Trophoblast cell (in vitro differentiated cells and primary cell): ENCODE results near the gene ETV3.

ENCODE experiments used
- DNase-seq, 2 donors: peaks; one replicate each; pipeline ENCODE4 v3.0.0-alpha.2; 2016
- H2AFZ ChIP-seq: 2 replicates; pipeline ENCODE4 v1.6.1; 2013; ENCODE audit warnings: low read length, moderate library complexity, mild to moderate bottlenecking; ENCODE audit not compliant: insufficient read depth, poor library complexity
- H2AK5ac ChIP-seq: 2 replicates; pipeline ENCODE4 v1.6.1; 2013; ENCODE audit warnings: mild to moderate bottlenecking, low read length
- H2BK120ac ChIP-seq: 2 replicates; pipeline ENCODE4 v1.6.1; 2013; ENCODE audit warnings: low read length, mild to moderate bottlenecking, moderate library complexity; ENCODE audit not compliant: insufficient read depth, poor library complexity
- H2BK12ac ChIP-seq: 2 replicates; pipeline ENCODE4 v1.6.1; 2013; ENCODE audit warnings: mild to moderate bottlenecking, low read length, moderate library complexity
- H2BK5ac ChIP-seq: 2 replicates; pipeline ENCODE4 v1.6.1; 2013; ENCODE audit warnings: low read length, low read depth, moderate library complexity, mild to moderate bottlenecking; ENCODE audit not compliant: poor library complexity
- H3K14ac ChIP-seq: 2 replicates; pipeline ENCODE4 v1.6.1; 2013; ENCODE audit warnings: mild to moderate bottlenecking, low read length
- H3K18ac ChIP-seq: 2 replicates; pipeline ENCODE4 v1.6.1; 2013; ENCODE audit warnings: mild to moderate bottlenecking, low read length
- H3K23ac ChIP-seq: 2 replicates; pipeline ENCODE4 v1.6.1; 2013; ENCODE audit warnings: low read length
- H3K27ac ChIP-seq: 2 replicates; pipeline ENCODE4 v1.5.1; 2013; ENCODE audit warnings: low read depth, mild to moderate bottlenecking, inconsistent platforms, low read length, moderate library complexity
- H3K27me3 ChIP-seq: 2 replicates; pipeline ENCODE4 v1.6.1; 2013; ENCODE audit warnings: inconsistent platforms, mild to moderate bottlenecking, low read length, moderate library complexity; ENCODE audit not compliant: insufficient read depth
- H3K36me3 ChIP-seq, 2 experiments: 1 replicate in 1 of 2; 2 replicates in 1 of 2; pipeline ENCODE4 v1.6.1; 2013; ENCODE audit warnings: low read length in 2 of 2, mild to moderate bottlenecking in 2 of 2, moderate library complexity in 1 of 2; ENCODE audit not compliant: insufficient read depth in 2 of 2, control insufficient read depth in 1 of 2
- H3K4ac ChIP-seq: 2 replicates; pipeline ENCODE4 v1.6.1; 2013; ENCODE audit warnings: low read depth, mild to moderate bottlenecking, low read length, moderate library complexity
- H3K4me1 ChIP-seq, 2 experiments: 1 replicate in 1 of 2; 2 replicates in 1 of 2; pipeline ENCODE4 v1.6.1; 2013; ENCODE audit warnings: low read length in 2 of 2, mild to moderate bottlenecking in 2 of 2, moderate library complexity in 1 of 2; ENCODE audit not compliant: insufficient read depth in 2 of 2, control insufficient read depth in 1 of 2
- H3K4me2 ChIP-seq: 2 replicates; pipeline ENCODE4 v1.6.1; 2013; ENCODE audit warnings: inconsistent platforms, mild to moderate bottlenecking, low read length, moderate library complexity
- H3K4me3 ChIP-seq: 2 replicates; pipeline ENCODE4 v1.5.1; 2013; ENCODE audit warnings: mild to moderate bottlenecking, low read depth, low read length, inconsistent platforms
- H3K79me1 ChIP-seq: one replicate; pipeline ENCODE4 v1.6.1; 2013; ENCODE audit warnings: low read length
- H3K79me2 ChIP-seq: 2 replicates; pipeline ENCODE4 v1.6.1; 2013; ENCODE audit warnings: low read length, mild to moderate bottlenecking; ENCODE audit not compliant: control insufficient read depth, insufficient read depth, poor library complexity
- H3K9ac ChIP-seq: 2 replicates; pipeline ENCODE4 v1.6.1; 2013; ENCODE audit warnings: mild to moderate bottlenecking, low read length
- H3K9me3 ChIP-seq: 2 replicates; pipeline ENCODE4 v1.6.1; 2013; ENCODE audit warnings: low read depth, mild to moderate bottlenecking, control low read depth, inconsistent platforms, low read length; ENCODE audit not compliant: insufficient read depth
- H4K12ac ChIP-seq: 2 replicates; pipeline ENCODE4 v1.6.1; 2013; ENCODE audit warnings: low read depth, mild to moderate bottlenecking, low read length, moderate library complexity
- H4K8ac ChIP-seq: 2 replicates; pipeline ENCODE4 v1.6.1; 2013; ENCODE audit warnings: low read depth, mild to moderate bottlenecking, low read length, moderate library complexity
- H4K91ac ChIP-seq: one replicate; pipeline ENCODE4 v1.6.1; 2013; ENCODE audit warnings: low read depth, mild to moderate bottlenecking, low read length, moderate library complexity
- WGBS: extraction: QIAGEN DNeasy Blood & Tissue Kit; methylation state at CpG from one replicate; pipeline ENCODE4 v1.1.7; 2013; ENCODE audit warnings: missing lambda C conversion rate; ENCODE audit not compliant: insufficient read length, insufficient coverage; ENCODE audit errors: extremely low coverage; 5-methylcytosine and 5-hydroxymethylcytosine counted together

Gene ETV3

GRCh38 chr1:157140063-157140588, 1.9 kb upstream of the ETV3 start:
- no peak overlapping the region for H3K27ac ChIP-seq
- no peak overlapping the region for H2AFZ ChIP-seq
- H2BK5ac ChIP-seq, result no peak overlapping the region
- no peak for DNase-seq
- no peak overlapping the region for H3K4ac ChIP-seq
- no CpG with 5 or more reads among the region's 2 CpGs for WGBS
- peaks cover 0 to 7% of the 10 kb centered on the region in 2 experiments for H3K36me3 ChIP-seq
- peaks cover 15% of the 10 kb centered on the region for H3K79me2 ChIP-seq
- H3K4me3 ChIP-seq, result no peak overlapping the region
- no peaks in the 10 kb centered on the region for H3K9me3 ChIP-seq
- no peaks in the 10 kb centered on the region for H3K27me3 ChIP-seq
- peaks cover 8 to 14% of the 10 kb centered on the region in 2 experiments for H3K4me1 ChIP-seq
- no peak overlapping the region for H3K14ac ChIP-seq
- H4K12ac ChIP-seq, result no peak overlapping the region
- H2BK120ac ChIP-seq, result no peak overlapping the region
- H2AK5ac ChIP-seq, result no peak overlapping the region
- no peak overlapping the region for H2BK12ac ChIP-seq
- peaks cover 14% of the 10 kb centered on the region for H3K79me1 ChIP-seq
- no peak overlapping the region for H4K91ac ChIP-seq
- no peak overlapping the region for H3K18ac ChIP-seq
- no peak overlapping the region for H3K4me2 ChIP-seq
- no peak overlapping the region for H3K9ac ChIP-seq
- H3K23ac ChIP-seq, result no peak overlapping the region
- H4K8ac ChIP-seq, result no peak overlapping the region

- Histone ChIP-seq H3K23ac (no peak overlapping the region), H3K27me3 (no peaks in the 10 kb centered on the region), H3K79me1 (peaks cover 14% of the 10 kb centered on the region), H4K12ac (peak overlapping the region; percentile 90), H3K4me2 (peak overlapping the region; percentile 91), H3K9me3 (no peaks in the 10 kb centered on the region), H3K36me3 (peaks cover 0 to 9% of the 10 kb centered on the region in 2 experiments), H3K14ac (peak overlapping the region; percentile 98), H2BK120ac (no peak overlapping the region), H4K8ac (peak overlapping the region; percentile 99), H2BK5ac (no peak overlapping the region), H3K4me3 (peak overlapping the region; percentile 97), H4K91ac (peak overlapping the region; percentile 94), H2AK5ac (no peak overlapping the region), H3K9ac (peak overlapping the region; percentile 98), H3K79me2 (peaks cover 15% of the 10 kb centered on the region), H2BK12ac (no peak overlapping the region), H3K4me1 (peaks cover 9 to 18% of the 10 kb centered on the region in 2 experiments), H2AFZ (no peak overlapping the region), H3K27ac (peak overlapping the region; percentile 99), H3K4ac (no peak overlapping the region), H3K18ac (peak overlapping the region; percentile 97)
- no peak for DNase-seq
- WGBS, result 100% methylated on average over 2 of the region's 9 CpGs
Observed at GRCh38 chr1:157139052-157139715, 989 bp upstream of the ETV3 start.

GRCh38 chr1:157137408-157138219, 581 bp downstream of the ETV3 start:
- Histone ChIP-seq H3K79me1 (peaks cover 14% of the 10 kb centered on the region), H4K91ac (peak overlapping the region; percentile 75), H2BK120ac (peak overlapping the region; percentile 86), H3K14ac (peak overlapping the region; percentile 96), H4K8ac (peak overlapping the region; percentile 99), H3K27ac (peak overlapping the region; percentile 99), H3K36me3 (peaks cover 0 to 11% of the 10 kb centered on the region in 2 experiments), H3K23ac (no peak overlapping the region), H3K79me2 (peaks cover 15% of the 10 kb centered on the region), H3K18ac (peak overlapping the region; percentile 97), H2AFZ (peak overlapping the region; percentile 92), H3K4me1 (peaks cover 9 to 21% of the 10 kb centered on the region in 2 experiments), H3K9ac (peak overlapping the region; percentile 98), H3K9me3 (no peaks in the 10 kb centered on the region), H3K4me2 (peak overlapping the region; percentile 91), H2AK5ac (peak overlapping the region; percentile 92), H2BK5ac (peak overlapping the region; percentile 96), H3K4ac (peak overlapping the region; percentile 95), H2BK12ac (peak overlapping the region; percentile 47), H3K27me3 (no peaks in the 10 kb centered on the region), H3K4me3 (peak overlapping the region; percentile 97), H4K12ac (peak overlapping the region; percentile 82)
- peak in 1 of 2 donors; percentile 37 for DNase-seq
- WGBS, result no CpG with 5 or more reads among the region's 36 CpGs

GRCh38 chr1:157137046-157137407, 1.2 kb downstream of the ETV3 start:
- peak overlapping the region; percentile 95 for H3K4ac ChIP-seq
- H4K8ac ChIP-seq, result no peak overlapping the region
- H3K27ac ChIP-seq, result no peak overlapping the region
- no peak overlapping the region for H4K91ac ChIP-seq
- peaks cover 14% of the 10 kb centered on the region for H3K79me1 ChIP-seq
- DNase-seq, result peak in 1 of 2 donors; percentile 33
- H3K18ac ChIP-seq, result no peak overlapping the region
- no peak overlapping the region for H3K14ac ChIP-seq
- H3K9me3 ChIP-seq, result no peaks in the 10 kb centered on the region
- no peak overlapping the region for H2BK12ac ChIP-seq
- peak overlapping the region; percentile 91 for H3K4me2 ChIP-seq
- no peaks in the 10 kb centered on the region for H3K27me3 ChIP-seq
- H3K36me3 ChIP-seq, result peaks cover under 1 to 12% of the 10 kb centered on the region in 2 experiments
- H2BK120ac ChIP-seq, result no peak overlapping the region
- H3K9ac ChIP-seq, result no peak overlapping the region
- H3K79me2 ChIP-seq, result peaks cover 15% of the 10 kb centered on the region
- no peak overlapping the region for H4K12ac ChIP-seq
- H3K4me3 ChIP-seq, result peak overlapping the region; percentile 48
- no peak overlapping the region for H2AFZ ChIP-seq
- H3K23ac ChIP-seq, result no peak overlapping the region
- H2AK5ac ChIP-seq, result no peak overlapping the region
- no peak overlapping the region for H2BK5ac ChIP-seq
- peaks cover 9 to 24% of the 10 kb centered on the region in 2 experiments for H3K4me1 ChIP-seq
- WGBS, result no CpG with 5 or more reads among the region's 4 CpGs
